D721Med (cell line): Measurements from ENCODE around the gene NPTX1.

Experiments used
- DNase-seq: peaks from one replicate; pipeline ENCODE4 v3.0.0; 2011; ENCODE audit warnings: low spot score; ENCODE audit not compliant: insufficient read length
- FAIRE-seq: peaks from 2 replicates; lab custom pipeline; 2011; peaks lifted over from hg19 to GRCh38; lab: Jason Lieb, UNC
- TF ChIP-seq, protein P1 (sequence below): IDR thresholded peaks from 2 replicates; pipeline ENCODE4 v1.5.1; 2012; ENCODE audit warnings: mild to moderate bottlenecking, control low read depth; ENCODE audit not compliant: insufficient read depth; ENCODE audit errors: missing control alignments

Gene NPTX1

DNA sequence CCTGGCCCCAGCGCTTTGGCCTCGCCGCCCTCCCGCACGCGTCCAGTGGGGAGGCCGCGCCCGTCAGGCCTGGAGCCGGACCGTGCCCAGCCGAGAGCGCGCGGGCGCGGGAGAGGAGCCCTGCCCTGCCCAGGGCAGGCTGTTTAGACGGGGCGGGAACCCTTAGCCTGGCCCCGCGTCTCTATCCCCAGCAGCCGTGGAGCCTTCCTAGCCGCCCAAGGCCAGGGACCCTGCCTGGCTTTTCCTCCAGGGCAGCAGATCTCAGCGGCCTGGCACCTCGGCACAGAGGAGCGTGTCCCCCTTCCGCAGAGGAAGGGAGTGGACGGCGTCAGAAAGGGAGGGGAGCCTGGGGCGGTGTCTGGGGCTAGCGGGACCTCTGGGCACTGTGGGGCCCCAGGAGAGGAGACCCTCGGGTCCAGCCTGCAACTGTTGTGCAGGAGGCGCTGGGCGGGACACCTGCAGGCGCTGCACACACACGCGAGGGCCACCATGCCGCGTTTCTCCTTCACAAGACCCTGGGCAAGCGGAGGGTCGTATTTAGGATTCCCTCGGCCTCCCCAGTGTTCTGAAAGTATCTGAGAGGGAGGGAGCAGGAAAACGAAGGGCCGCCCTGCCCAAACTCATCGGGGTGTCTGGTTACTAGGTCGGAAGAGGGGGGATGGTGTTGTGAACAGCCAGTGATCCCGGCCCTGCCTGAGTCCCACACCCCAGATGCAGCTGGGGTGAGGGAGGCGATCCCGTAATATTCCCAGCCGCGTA lies 2.3 kb upstream of the NPTX1 start:
- FAIRE-seq (no peak), DNase-seq (no peak)
- TF ChIP-seq, protein P1, sequence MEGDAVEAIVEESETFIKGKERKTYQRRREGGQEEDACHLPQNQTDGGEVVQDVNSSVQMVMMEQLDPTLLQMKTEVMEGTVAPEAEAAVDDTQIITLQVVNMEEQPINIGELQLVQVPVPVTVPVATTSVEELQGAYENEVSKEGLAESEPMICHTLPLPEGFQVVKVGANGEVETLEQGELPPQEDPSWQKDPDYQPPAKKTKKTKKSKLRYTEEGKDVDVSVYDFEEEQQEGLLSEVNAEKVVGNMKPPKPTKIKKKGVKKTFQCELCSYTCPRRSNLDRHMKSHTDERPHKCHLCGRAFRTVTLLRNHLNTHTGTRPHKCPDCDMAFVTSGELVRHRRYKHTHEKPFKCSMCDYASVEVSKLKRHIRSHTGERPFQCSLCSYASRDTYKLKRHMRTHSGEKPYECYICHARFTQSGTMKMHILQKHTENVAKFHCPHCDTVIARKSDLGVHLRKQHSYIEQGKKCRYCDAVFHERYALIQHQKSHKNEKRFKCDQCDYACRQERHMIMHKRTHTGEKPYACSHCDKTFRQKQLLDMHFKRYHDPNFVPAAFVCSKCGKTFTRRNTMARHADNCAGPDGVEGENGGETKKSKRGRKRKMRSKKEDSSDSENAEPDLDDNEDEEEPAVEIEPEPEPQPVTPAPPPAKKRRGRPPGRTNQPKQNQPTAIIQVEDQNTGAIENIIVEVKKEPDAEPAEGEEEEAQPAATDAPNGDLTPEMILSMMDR, result no peak

DNA sequence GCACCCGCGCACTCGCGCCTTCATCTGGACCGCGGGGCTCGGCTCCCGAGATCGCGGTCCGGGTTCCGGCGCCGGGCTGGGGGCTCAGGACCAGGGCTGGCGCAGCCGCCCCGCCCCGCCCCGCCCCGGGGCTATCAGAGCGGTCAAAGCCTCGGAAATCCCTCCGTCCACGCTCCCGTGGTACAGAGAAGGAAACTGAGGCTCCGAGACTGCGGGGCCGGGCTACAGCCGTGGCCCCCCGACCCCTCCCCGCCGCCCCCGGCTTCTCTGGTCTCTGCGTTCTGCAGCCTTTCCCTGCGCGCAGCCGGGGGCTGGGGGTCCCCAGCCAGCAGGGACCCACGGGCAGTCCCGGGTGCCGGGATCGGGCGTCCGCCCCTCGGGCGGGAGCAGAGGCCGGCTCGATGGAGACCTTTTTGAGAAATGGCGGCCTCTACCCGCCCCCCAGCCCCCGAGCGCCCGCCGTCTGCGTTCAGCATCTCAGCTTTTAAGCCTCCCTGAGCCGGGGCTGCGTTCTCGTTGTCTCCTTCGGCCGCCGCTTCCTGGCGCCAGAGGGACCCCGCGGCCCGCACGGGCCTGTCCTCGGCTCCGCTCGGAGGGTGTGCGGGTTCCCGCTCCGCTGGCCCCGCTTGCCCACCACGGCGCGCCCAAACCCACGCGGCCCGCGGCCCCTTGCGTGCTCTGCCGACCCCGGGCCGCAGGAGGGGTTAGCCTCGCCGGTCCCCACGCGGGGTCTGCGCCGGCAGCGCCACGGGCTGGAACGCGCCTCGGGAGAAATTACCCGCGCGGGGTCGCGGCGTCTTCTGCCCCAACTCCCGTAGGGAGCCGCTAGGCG lies 1.5 kb upstream of the NPTX1 start:
- TF ChIP-seq, protein P1, result peak; percentile 88
- FAIRE-seq (no peak), DNase-seq (no peak)

DNA sequence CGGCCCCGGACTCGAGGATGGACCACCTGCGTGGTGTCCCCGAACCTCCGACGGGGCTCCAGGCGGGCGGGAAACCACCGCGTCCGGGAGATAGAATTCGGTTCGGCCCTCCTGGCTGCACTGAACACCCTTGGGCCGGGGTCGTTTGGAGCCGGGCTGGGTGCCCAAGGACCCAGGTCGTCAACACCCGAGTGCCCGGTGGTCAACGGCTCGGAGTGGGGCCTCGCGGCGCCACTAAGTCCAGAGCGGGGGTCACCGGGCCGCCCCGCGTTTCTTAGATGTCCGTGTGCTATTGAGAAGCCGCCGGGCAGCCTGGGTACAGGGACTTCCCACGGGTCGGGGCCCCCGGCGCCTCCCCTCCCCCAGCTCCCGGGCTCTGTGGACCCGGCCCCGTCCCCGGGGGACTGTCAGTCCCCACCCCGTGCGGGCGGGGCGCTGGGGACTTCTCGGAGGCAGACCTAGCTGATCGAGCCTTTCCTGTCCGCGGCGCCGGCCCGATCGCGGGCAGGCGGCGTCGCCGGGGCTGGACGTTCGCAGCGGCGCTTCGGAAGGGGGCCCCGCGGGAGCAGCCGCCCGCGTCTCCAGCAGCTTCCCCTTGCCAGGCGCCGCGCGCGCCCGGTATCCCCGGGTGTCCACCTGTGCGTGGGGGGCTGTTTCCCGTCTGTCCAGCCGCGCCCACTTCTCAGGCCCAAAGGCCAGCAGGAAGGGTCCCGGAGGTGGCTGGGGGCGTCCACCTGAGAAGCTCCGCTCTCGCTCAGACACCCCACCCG lies 655 bp upstream of the NPTX1 start:
- TF ChIP-seq, protein P1, result no peak
- no peak for DNase-seq
- FAIRE-seq, result no peak

DNA sequence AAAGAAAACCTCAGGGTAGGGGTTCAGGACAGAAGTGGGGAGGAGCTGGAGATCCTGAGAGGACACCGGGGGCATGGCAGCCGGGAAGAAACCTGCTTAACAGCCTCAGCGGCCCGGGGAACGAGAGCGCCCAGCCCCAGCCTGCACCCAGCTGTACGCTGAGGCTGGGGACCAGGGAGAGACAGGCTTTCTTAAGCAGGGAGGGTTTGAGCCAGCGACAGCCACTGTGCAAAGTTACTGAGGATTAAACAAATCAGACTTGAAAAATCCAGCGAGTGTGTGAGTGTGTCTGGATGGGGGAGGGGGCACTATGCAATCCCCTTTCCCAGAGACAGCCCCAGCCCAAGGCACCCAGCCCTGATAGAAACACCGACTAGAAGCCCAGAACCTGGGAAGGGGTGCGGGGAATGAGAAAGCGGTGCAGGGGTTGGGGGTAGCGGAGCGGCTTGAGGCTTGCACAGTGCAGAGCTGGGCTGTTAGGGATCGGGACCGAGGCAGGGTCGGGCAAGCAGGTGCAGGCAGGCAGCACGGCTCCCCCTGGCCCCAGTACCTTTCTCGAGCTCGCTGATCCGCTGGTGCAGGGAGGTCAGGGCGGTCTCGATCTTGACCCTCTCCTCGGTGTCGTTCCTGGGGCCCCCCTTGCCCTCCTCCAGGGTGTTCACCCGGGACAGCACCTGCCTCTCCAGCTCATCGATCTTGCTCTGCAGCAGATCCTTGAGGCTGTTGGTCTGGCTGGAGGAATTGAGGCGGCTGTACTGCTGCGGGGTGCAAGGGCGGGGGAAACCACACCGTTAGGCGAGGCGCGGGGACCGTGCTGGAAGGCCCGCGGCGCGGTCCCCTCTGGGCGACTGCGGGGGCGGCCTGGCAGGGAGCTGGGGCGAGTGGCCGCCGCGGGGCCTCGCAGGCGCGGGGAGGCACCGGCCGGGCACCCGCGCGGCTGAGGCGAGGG lies 1.2 kb downstream of the NPTX1 start:
- TF ChIP-seq, protein P1, result no peak
- no peak for DNase-seq
- no peak for FAIRE-seq

DNA sequence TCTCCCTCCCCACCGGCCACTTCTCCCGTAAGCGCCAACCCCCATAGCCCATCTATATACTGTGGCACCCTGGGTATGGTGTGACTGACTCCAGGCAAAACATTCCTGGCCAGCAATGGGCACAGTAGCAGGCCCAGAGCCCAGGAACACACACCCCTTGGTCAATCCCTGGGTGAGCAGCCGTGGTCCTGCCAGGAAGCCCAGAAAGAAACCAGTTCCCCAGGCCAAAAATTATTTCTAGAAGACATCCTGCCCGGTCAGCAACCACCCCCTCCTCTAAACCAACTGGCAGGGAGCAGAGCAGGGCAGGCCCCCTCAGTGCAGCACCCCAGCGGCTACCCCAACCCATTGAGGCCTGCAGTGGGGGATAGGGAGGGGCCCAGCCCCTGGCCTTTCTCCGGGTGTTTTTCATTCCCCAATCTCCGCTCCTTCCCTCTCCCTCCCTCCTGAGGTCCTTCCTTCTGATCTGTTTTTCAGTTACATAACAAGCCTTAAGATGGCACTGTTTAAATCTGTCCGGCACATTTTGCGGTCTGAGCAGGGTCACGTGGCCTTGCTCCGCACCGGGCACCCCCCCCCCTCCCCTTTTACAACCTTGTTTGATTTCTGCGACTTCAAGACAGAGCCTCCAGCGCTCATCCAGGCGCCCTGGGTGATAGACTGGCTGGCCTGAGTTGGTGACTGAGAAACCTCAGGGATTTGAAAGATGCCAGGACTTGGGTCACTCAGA lies 2.0 kb downstream of the NPTX1 start:
- FAIRE-seq, result no peak
- TF ChIP-seq, protein P1, result peak; percentile 44
- no peak for DNase-seq

DNA sequence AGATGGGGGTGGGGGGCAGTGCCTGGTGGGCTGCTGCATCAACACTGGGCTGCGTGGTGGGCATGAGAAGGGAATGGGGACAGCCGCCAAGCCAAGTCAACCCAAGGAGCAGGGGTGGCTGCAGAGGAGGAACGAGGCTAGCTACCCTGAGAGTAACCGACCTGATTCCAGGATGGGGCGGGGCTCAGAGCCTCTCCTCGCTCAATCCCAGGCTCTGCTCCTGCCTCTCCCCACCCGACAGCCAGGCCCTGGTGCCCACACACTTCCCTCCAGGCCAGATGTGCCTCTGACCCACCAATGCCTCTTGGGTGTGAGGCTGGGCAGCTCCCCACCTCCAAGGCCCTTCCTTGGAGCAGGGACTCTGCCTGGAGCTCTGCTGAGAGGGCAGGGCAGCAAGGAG lies 2.7 kb downstream of the NPTX1 start:
- FAIRE-seq (no peak), DNase-seq (no peak)
- TF ChIP-seq, protein P1, result no peak
